GM10847 (cell line): Measurements from ENCODE around the gene MTREX.

Experiments used
- POLR2A ChIP-seq: IDR thresholded peaks from 2 replicates; pipeline ENCODE4 v1.6.1; 2011; ENCODE audit not compliant: insufficient read length; ENCODE audit errors: extremely low read depth

MTREX gene

GRCh38 chr5:55319491-55319890 lies 11.7 kb downstream of the MTREX start:
- TF ChIP-seq POLR2A = no peak

DNA sequence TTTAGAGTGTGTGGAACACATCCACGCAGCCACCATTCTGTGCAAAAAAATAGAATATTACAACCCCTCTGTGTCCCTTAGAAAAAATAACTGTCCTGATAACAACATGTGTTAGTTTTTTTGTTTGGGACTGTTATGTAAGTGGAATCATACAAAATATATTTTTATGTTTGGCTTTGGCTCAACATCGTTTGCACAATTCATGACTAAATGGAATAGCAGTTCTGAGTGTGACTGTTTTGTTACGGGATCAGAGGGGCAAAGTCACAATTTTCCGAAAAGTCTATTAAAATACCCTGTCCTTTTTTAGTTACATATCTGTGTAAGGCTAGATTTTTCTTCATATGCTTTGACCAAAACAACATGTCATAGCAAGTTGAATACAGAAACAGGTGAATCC lies 12.8 kb downstream of the MTREX start:
- TF ChIP-seq POLR2A = no peak

DNA sequence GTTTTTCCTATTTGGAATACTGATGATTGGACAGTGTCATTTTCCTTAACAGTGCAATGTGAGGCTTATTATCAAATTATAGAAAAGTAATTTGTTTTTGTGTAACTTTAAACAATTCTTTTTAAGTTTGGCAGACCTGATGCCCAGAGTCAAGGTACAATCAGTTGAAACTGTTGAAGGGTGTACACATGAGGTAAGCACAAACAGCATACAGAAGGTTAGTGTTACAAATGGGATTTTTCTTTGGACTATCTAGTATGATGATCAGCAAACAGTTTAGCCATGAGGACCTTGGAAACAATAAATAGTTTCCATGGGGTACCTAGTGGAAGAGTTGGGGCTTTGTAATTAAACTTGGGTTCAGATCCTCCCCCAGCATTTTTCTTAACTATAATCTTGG lies 16.2 kb downstream of the MTREX start:
- TF ChIP-seq POLR2A = no peak

GRCh38 chr5:55324815-55325418 lies 17.1 kb downstream of the MTREX start:
- no peak for TF ChIP-seq POLR2A

DNA sequence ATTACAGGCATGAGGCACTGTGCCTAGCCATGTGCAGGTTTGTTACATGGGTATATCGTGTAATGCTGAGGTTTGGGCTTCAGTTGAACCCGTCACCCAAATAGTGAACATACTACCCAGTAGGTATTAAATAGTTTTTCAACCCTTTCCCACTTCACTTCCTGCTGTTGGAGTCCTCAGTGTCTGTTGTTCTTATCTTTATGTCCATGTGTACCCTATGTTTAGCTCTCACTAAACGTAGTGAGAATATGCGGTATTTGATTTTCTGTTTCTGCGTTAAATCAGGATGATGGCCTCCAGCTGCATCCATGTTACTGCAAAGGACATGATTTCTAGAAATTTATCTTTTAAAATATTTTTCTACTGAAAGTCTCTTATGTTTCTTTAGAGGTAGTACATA lies 17.8 kb downstream of the MTREX start:
- no peak for TF ChIP-seq POLR2A

DNA sequence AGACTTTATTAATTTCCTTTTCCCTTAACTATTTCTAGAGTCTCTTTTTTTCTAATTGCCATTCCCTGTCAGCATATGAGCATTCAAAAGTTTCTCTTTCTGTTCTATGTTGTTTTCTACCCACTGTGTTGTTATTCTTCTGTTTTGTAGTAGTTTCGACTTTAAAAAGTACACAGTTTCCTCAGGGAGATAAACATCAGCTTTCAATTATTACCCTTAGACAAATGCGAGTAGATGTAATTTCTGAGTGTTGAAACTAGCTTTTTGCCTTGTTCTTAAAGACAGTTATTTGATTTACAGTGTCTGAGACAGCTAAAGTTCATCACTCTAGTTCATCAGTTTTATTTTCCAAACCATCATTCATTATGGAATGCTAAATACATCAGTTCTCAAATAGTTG lies 19.5 kb downstream of the MTREX start:
- TF ChIP-seq POLR2A = no peak

DNA sequence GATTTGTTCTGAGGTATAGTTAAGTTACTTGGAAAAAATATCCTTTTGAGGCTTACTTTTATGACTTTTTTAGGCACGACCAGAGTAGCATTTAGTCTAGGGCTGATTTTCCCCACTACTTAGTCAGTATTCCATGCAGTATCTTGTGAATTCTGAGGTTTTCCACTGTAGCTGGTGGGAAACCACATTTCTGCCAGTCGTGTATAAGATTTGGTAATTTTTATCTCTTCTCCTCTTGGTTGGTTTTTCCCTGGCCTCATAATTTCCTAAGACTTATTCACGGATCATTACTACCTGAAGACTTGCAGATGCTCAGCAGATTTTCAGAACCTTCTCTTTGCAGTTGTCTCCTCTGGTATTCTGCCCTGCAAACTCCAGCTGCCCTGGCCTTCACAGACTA lies 23.5 kb downstream of the MTREX start:
- TF ChIP-seq POLR2A = no peak

DNA sequence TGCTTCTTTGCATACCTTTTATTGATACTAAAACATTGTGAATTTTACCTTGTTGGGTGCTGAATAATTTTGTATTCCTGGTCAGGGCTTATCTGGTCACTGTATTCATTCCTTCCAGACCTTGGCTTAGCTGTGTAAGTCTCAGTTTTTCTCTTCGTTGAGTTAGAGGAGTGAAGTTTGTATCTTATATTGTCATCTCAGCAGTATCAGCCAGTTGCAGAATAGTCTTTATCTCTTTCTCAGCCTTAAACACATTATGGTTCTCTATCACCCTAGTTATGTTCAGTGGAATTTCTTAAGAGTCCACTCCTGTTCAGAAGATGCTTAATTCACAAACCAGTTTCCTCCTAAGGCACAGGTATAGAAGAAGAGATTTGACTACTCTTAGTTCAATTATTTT lies 25.2 kb downstream of the MTREX start:
- no peak for TF ChIP-seq POLR2A

GRCh38 chr5:55333811-55334210 lies 26.0 kb downstream of the MTREX start:
- no peak for TF ChIP-seq POLR2A

DNA sequence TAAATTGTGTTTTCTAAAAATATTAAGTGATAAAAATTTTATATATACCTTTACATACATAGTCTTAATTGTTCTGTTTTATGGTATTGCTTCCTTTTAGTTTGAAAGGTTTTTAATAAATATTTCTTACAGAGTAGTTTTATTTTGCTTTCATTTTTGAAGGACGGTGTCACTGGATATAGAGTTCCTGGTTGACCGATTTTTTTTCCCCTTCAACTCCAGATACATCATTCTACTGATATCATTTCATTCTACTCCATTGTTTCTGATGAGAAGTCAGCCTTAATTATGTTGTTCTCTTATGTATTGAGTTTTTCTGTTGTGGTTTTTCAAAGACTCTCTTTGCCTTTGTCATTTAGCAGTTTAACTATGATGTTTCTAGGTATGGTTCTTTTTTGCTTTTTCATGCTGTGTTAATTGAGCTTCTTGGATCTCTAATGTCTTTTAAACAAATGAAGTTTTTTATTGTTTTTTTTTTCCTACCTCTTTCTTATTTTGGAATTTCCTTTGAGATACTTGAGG lies 30.4 kb downstream of the MTREX start:
- TF ChIP-seq POLR2A = no peak

- no peak for TF ChIP-seq POLR2A
These were observed 31.0 kb downstream of the MTREX start for GRCh38 chr5:55338810-55339243.

GRCh38 chr5:55343107-55343506 lies 35.3 kb downstream of the MTREX start:
- TF ChIP-seq POLR2A = no peak

GRCh38 chr5:55343609-55344008 lies 35.8 kb downstream of the MTREX start:
- TF ChIP-seq POLR2A = no peak

GRCh38 chr5:55344392-55344992 lies 36.7 kb downstream of the MTREX start:
- TF ChIP-seq POLR2A = no peak

- no peak for TF ChIP-seq POLR2A
These were observed 37.5 kb downstream of the MTREX start for GRCh38 chr5:55345327-55345726.

- no peak for TF ChIP-seq POLR2A
These were observed 40.0 kb downstream of the MTREX start for GRCh38 chr5:55347786-55348185.

GRCh38 chr5:55350754-55351153 lies 43.0 kb downstream of the MTREX start:
- no peak for TF ChIP-seq POLR2A
